GM23338 (cell line): ENCODE data around the gene MNX1. TPM values are rescaled to one million over a fixed set of nuclear protein-coding genes. Genes with fewer than 3 reads are reported as not detected.

ENCODE experiments used
- ATAC-seq: fragments of 200-7000 bp; cut with Tn5 transposase; 3 replicates; pipeline ENCODE4 v1.9.1; 2020
- DNase-seq: peaks from one replicate; pipeline ENCODE4 v3.0.0-alpha.2; 2015; ENCODE audit warnings: low spot score
- H2AFZ ChIP-seq: fragments of 200-600 bp; sonication (generic); 2 replicates; pipeline ENCODE4 v1.8.0; 2016; ENCODE audit warnings: antibody characterized with exemption, mild to moderate bottlenecking, moderate library complexity
- H3F3A ChIP-seq: fragments of 200-600 bp; sonication (generic); replicated peaks from 2 replicates; pipeline ENCODE4 v1.8.0; 2017; ENCODE audit warnings: antibody characterized with exemption, mixed run types, low read depth
- H3K27ac ChIP-seq: fragments of 200-600 bp; sonication (generic); 2 replicates; pipeline ENCODE4 v1.6.1; 2016; ENCODE audit warnings: low read depth
- H3K27me3 ChIP-seq: fragments of 200-600 bp; sonication (generic); 2 replicates; pipeline ENCODE4 v1.8.0; 2016; ENCODE audit warnings: mild to moderate bottlenecking, mixed run types, moderate library complexity; ENCODE audit not compliant: insufficient read depth
- H3K36me3 ChIP-seq: fragments of 200-600 bp; sonication (generic); 2 replicates; pipeline ENCODE4 v1.8.0; 2016; ENCODE audit warnings: mild to moderate bottlenecking; ENCODE audit not compliant: insufficient read depth
- H3K4me1 ChIP-seq: fragments of 200-600 bp; sonication (generic); 2 replicates; pipeline ENCODE4 v1.8.0; 2016; ENCODE audit warnings: mild to moderate bottlenecking, moderate library complexity; ENCODE audit not compliant: insufficient read depth
- H3K4me2 ChIP-seq: fragments of 200-600 bp; sonication (generic); 2 replicates; pipeline ENCODE4 v1.7.1; 2017; ENCODE audit warnings: mixed run types
- H3K4me3 ChIP-seq: fragments of 200-600 bp; sonication (generic); 2 replicates; pipeline ENCODE4 v1.6.1; 2016; ENCODE audit warnings: mixed run types
- H3K79me2 ChIP-seq: fragments of 200-600 bp; sonication (generic); replicated peaks from 2 replicates; pipeline ENCODE4 v1.8.0; 2017; ENCODE audit warnings: mild to moderate bottlenecking; ENCODE audit not compliant: insufficient read depth
- H3K9me2 ChIP-seq: fragments of 200-600 bp; sonication (generic); 2 replicates; pipeline ENCODE4 v1.8.0; 2017; ENCODE audit not compliant: insufficient read depth
- H4K20me1 ChIP-seq: fragments of 200-600 bp; sonication (generic); replicated peaks from 2 replicates; pipeline ENCODE4 v1.8.0; 2017; ENCODE audit warnings: mild to moderate bottlenecking; ENCODE audit not compliant: insufficient read depth
- H3K27ac Mint-ChIP-seq: 2 replicates; pipeline ENCODE4 v1.8.0; 2020; ENCODE audit warnings: inconsistent platforms, mild to moderate bottlenecking, moderate library complexity, mixed read lengths
- H3K27me3 Mint-ChIP-seq: 3 replicates; pipeline ENCODE4 v1.8.0; 2022; ENCODE audit warnings: low read depth, mild to moderate bottlenecking, moderate library complexity, mixed read lengths, inconsistent platforms; ENCODE audit not compliant: insufficient read depth, poor library complexity
- H3K36me3 Mint-ChIP-seq: 3 replicates; pipeline ENCODE4 v1.8.0; 2021; ENCODE audit warnings: low read depth, mild to moderate bottlenecking, inconsistent platforms, moderate library complexity, mixed read lengths
- H3K4me1 Mint-ChIP-seq: 3 replicates; pipeline ENCODE4 v1.8.0; 2020; ENCODE audit warnings: mild to moderate bottlenecking, inconsistent platforms, mixed read lengths
- H3K4me3 Mint-ChIP-seq: 3 replicates; pipeline ENCODE4 v1.8.0; 2021; ENCODE audit warnings: moderate library complexity, mild to moderate bottlenecking, inconsistent platforms, mixed read lengths
- H3K9me3 Mint-ChIP-seq: 3 replicates; pipeline ENCODE4 v1.8.0; 2020; ENCODE audit warnings: moderate library complexity, mild to moderate bottlenecking, inconsistent platforms, mixed read lengths
- CREB1 ChIP-seq: fragments of 250-450 bp; sonication (Bioruptor Pico); IDR thresholded peaks from 2 replicates; pipeline ENCODE4 v1.5.0; 2020; ENCODE audit warnings: low read depth, mild to moderate bottlenecking, moderate library complexity
- EZH2 ChIP-seq: fragments of 200-600 bp; sonication (generic); IDR thresholded peaks from one replicate; pipeline ENCODE4 v1.8.0; 2017; ENCODE audit warnings: antibody characterized with exemption, mild to moderate bottlenecking, low read depth; ENCODE audit not compliant: unreplicated experiment
- EZH2phosphoT487 ChIP-seq: fragments of 200-600 bp; sonication (generic); IDR thresholded peaks from one replicate; pipeline ENCODE4 v1.8.1; 2018; ENCODE audit warnings: antibody characterized with exemption; ENCODE audit not compliant: unreplicated experiment
- JUNB ChIP-seq: IDR thresholded peaks from one replicate; pipeline ENCODE4 v1.6.1; 2016; ENCODE audit warnings: antibody characterized with exemption; ENCODE audit not compliant: unreplicated experiment
- NANOG ChIP-seq: IDR thresholded peaks from 2 replicates; pipeline ENCODE4 v1.6.1; 2016; ENCODE audit warnings: antibody characterized with exemption, borderline replicate concordance
- POLR2AphosphoS5 ChIP-seq: IDR thresholded peaks from 2 replicates; pipeline ENCODE4 v1.6.1; 2016; ENCODE audit warnings: antibody characterized with exemption, low read depth
- STAT1 ChIP-seq: IDR thresholded peaks from one replicate; pipeline ENCODE4 v1.6.1; 2016; ENCODE audit warnings: antibody characterized with exemption; ENCODE audit not compliant: unreplicated experiment
- ZNF114 ChIP-seq: fragments of 250-450 bp; sonication (Bioruptor Pico); IDR thresholded peaks from 2 replicates; pipeline ENCODE4 v1.5.0; 2020; ENCODE audit warnings: mild to moderate bottlenecking, moderate library complexity
- ZNF331 ChIP-seq: fragments of 250-450 bp; sonication (Bioruptor Pico); IDR thresholded peaks from 2 replicates; pipeline ENCODE4 v1.5.0; 2020; ENCODE audit warnings: low read depth, mild to moderate bottlenecking, moderate library complexity
- polyA plus RNA-seq: library from polyadenylated mRNA; unstranded; fragments of >200 nt; fragmentation: Nextera tagmentation; extraction: Ambion mirVana; gene quantifications from 2 replicates; pipeline ENCODE4 v1.2.1, GENCODE V29; 2016
- total RNA-seq: library from RNA; depleted of rRNA; stranded (reverse); fragments of >200 nt; shearing (Covaris generic); gene quantifications from 2 replicates; pipeline ENCODE4 v1.2.3, GENCODE V29; 2014
- TF ChIP-seq, protein P1 (sequence below), 2 experiments: fragments of 200-600 bp in 1 of 2; sonication (generic) in 1 of 2; conservative IDR thresholded peaks; 2 replicates each; pipeline versions ENCODE4 v1.5.1 to v1.6.1; 2016 to 2017; ENCODE audit warnings: antibody characterized with exemption in 2 of 2, low read depth in 2 of 2, mild to moderate bottlenecking in 2 of 2, moderate library complexity in 1 of 2
- TF ChIP-seq, protein P2 (sequence below): fragments of 250-450 bp; sonication (Bioruptor Pico); IDR thresholded peaks from 2 replicates; pipeline ENCODE4 v1.5.0; 2020; ENCODE audit warnings: mild to moderate bottlenecking, moderate library complexity
- TF ChIP-seq, protein P3 (sequence below): IDR thresholded peaks from one replicate; pipeline ENCODE4 v1.6.1; 2018; ENCODE audit warnings: antibody characterized with exemption; ENCODE audit not compliant: unreplicated experiment

MNX1 gene
- total and polyA plus RNA-seq, 2 experiments from 2014 or later: 0.14 to 0.24 TPM

DNA sequence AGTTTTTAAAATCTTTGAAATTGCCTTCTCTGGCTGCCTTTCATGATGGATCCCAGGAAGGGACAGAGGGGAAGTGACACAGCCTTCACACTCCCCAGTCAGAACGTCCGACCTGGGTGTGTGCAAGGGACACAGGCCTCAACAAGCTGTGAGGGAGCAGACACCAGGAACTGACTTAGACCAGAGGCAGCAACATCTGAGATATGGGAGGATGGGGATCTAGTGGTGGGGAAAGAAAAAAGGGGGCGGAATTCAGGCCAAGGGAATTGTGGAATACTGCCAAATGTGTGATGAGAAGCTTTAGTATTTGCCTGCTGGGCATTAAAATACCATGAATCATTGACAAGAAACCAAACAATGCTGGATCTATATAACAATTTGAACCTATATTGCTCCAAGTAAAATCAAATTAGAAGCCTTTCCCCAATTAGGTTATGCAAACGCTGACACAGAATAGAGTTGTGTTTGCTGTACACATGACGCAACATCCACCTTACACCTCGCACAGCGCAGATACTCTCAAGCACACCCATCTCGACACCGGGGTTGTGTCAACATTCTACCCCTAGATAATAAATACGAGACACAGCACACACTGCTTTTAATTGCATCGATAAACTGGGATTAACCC is 17.2 kb upstream of the MNX1 start:
- Mint-ChIP-seq H3K9me3 (no peaks in the 10 kb centered on the region; the same call in 2 of the 3 replicates), H3K27me3 (peaks cover 55% of the 10 kb centered on the region), H3K4me1 (peaks cover 3% of the 10 kb centered on the region), H3K36me3 (no peaks in the 10 kb centered on the region), H3K4me3 (no peak overlapping the region), H3K27ac (no peak overlapping the region)
- H3K79me2 ChIP-seq: no peaks in the 10 kb centered on the region
- H3K9me2 ChIP-seq: no peaks in the 10 kb centered on the region
- H3F3A ChIP-seq: peaks cover 6% of the 10 kb centered on the region
- H3K27me3 ChIP-seq: peaks cover 51% of the 10 kb centered on the region
- peaks cover 8% of the 10 kb centered on the region; the same call in 1 of the 2 replicates for H3K4me1 ChIP-seq
- no peak overlapping the region for H3K4me2 ChIP-seq
- no peak overlapping the region for H3K4me3 ChIP-seq
- DNase-seq: no peak
- no peak for ATAC-seq
- H3K36me3 ChIP-seq: no peaks in the 10 kb centered on the region
- peaks cover 11% of the 10 kb centered on the region; the same call in 1 of the 2 replicates for H4K20me1 ChIP-seq
- H3K27ac ChIP-seq: no peak overlapping the region
- no peak overlapping the region for H2AFZ ChIP-seq
- TF ChIP-seq EZH2phosphoT487: no peak
- TF ChIP-seq, protein P1, sequence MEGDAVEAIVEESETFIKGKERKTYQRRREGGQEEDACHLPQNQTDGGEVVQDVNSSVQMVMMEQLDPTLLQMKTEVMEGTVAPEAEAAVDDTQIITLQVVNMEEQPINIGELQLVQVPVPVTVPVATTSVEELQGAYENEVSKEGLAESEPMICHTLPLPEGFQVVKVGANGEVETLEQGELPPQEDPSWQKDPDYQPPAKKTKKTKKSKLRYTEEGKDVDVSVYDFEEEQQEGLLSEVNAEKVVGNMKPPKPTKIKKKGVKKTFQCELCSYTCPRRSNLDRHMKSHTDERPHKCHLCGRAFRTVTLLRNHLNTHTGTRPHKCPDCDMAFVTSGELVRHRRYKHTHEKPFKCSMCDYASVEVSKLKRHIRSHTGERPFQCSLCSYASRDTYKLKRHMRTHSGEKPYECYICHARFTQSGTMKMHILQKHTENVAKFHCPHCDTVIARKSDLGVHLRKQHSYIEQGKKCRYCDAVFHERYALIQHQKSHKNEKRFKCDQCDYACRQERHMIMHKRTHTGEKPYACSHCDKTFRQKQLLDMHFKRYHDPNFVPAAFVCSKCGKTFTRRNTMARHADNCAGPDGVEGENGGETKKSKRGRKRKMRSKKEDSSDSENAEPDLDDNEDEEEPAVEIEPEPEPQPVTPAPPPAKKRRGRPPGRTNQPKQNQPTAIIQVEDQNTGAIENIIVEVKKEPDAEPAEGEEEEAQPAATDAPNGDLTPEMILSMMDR (conservative IDR thresholded peaks at IDR 0.05; ENCODE audit: low read depth in 2 of 2): no peak
- TF ChIP-seq, protein P2, sequence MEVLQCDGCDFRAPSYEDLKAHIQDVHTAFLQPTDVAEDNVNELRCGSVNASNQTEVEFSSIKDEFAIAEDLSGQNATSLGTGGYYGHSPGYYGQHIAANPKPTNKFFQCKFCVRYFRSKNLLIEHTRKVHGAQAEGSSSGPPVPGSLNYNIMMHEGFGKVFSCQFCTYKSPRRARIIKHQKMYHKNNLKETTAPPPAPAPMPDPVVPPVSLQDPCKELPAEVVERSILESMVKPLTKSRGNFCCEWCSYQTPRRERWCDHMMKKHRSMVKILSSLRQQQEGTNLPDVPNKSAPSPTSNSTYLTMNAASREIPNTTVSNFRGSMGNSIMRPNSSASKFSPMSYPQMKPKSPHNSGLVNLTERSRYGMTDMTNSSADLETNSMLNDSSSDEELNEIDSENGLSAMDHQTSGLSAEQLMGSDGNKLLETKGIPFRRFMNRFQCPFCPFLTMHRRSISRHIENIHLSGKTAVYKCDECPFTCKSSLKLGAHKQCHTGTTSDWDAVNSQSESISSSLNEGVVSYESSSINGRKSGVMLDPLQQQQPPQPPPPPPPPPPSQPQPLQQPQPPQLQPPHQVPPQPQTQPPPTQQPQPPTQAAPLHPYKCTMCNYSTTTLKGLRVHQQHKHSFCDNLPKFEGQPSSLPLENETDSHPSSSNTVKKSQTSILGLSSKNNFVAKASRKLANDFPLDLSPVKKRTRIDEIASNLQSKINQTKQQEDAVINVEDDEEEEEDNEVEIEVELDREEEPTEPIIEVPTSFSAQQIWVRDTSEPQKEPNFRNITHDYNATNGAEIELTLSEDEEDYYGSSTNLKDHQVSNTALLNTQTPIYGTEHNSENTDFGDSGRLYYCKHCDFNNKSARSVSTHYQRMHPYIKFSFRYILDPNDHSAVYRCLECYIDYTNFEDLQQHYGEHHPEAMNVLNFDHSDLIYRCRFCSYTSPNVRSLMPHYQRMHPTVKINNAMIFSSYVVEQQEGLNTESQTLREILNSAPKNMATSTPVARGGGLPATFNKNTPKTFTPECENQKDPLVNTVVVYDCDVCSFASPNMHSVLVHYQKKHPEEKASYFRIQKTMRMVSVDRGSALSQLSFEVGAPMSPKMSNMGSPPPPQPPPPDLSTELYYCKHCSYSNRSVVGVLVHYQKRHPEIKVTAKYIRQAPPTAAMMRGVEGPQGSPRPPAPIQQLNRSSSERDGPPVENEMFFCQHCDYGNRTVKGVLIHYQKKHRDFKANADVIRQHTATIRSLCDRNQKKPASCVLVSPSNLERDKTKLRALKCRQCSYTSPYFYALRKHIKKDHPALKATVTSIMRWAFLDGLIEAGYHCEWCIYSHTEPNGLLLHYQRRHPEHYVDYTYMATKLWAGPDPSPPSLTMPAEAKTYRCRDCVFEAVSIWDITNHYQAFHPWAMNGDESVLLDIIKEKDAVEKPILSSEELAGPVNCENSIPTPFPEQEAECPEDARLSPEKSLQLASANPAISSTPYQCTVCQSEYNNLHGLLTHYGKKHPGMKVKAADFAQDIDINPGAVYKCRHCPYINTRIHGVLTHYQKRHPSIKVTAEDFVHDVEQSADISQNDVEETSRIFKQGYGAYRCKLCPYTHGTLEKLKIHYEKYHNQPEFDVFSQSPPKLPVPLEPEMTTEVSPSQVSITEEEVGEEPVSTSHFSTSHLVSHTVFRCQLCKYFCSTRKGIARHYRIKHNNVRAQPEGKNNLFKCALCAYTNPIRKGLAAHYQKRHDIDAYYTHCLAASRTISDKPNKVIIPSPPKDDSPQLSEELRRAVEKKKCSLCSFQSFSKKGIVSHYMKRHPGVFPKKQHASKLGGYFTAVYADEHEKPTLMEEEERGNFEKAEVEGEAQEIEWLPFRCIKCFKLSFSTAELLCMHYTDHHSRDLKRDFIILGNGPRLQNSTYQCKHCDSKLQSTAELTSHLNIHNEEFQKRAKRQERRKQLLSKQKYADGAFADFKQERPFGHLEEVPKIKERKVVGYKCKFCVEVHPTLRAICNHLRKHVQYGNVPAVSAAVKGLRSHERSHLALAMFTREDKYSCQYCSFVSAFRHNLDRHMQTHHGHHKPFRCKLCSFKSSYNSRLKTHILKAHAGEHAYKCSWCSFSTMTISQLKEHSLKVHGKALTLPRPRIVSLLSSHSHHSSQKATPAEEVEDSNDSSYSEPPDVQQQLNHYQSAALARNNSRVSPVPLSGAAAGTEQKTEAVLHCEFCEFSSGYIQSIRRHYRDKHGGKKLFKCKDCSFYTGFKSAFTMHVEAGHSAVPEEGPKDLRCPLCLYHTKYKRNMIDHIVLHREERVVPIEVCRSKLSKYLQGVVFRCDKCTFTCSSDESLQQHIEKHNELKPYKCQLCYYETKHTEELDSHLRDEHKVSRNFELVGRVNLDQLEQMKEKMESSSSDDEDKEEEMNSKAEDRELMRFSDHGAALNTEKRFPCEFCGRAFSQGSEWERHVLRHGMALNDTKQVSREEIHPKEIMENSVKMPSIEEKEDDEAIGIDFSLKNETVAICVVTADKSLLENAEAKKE (CRISPR knock-in tag): no peak
- no peak for TF ChIP-seq ZNF331 (CRISPR knock-in tag)
- no peak for TF ChIP-seq EZH2
- no peak for TF ChIP-seq POLR2AphosphoS5
- no peak for TF ChIP-seq NANOG
- no peak for TF ChIP-seq CREB1 (CRISPR knock-in tag)
- no peak for TF ChIP-seq ZNF114 (CRISPR knock-in tag)
- TF ChIP-seq, protein P3, sequence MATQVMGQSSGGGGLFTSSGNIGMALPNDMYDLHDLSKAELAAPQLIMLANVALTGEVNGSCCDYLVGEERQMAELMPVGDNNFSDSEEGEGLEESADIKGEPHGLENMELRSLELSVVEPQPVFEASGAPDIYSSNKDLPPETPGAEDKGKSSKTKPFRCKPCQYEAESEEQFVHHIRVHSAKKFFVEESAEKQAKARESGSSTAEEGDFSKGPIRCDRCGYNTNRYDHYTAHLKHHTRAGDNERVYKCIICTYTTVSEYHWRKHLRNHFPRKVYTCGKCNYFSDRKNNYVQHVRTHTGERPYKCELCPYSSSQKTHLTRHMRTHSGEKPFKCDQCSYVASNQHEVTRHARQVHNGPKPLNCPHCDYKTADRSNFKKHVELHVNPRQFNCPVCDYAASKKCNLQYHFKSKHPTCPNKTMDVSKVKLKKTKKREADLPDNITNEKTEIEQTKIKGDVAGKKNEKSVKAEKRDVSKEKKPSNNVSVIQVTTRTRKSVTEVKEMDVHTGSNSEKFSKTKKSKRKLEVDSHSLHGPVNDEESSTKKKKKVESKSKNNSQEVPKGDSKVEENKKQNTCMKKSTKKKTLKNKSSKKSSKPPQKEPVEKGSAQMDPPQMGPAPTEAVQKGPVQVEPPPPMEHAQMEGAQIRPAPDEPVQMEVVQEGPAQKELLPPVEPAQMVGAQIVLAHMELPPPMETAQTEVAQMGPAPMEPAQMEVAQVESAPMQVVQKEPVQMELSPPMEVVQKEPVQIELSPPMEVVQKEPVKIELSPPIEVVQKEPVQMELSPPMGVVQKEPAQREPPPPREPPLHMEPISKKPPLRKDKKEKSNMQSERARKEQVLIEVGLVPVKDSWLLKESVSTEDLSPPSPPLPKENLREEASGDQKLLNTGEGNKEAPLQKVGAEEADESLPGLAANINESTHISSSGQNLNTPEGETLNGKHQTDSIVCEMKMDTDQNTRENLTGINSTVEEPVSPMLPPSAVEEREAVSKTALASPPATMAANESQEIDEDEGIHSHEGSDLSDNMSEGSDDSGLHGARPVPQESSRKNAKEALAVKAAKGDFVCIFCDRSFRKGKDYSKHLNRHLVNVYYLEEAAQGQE: no peak
- no peak for TF ChIP-seq STAT1
- TF ChIP-seq JUNB: no peak
